HepG2 (cell line): Measurements from ENCODE around the gene FAM43B. TPM values are rescaled to one million over a fixed set of nuclear protein-coding genes. Genes with fewer than 3 reads are reported as not detected.

Source experiments
- EZH2 ChIP-seq: conservative IDR thresholded peaks from 2 replicates; pipeline ENCODE4 v1.6.1; 2012; ENCODE audit warnings: mild to moderate bottlenecking, low read depth, low read length, moderate library complexity
- HNRNPK ChIP-seq: fragments of 200-400 bp; formaldehyde crosslinking; IDR thresholded peaks from 2 replicates; pipeline ENCODE4 v1.6.1; 2018; ENCODE audit warnings: low read length, low read depth, moderate library complexity, mild to moderate bottlenecking; ENCODE audit not compliant: poor library complexity, severe bottlenecking
- JUN ChIP-seq: sonication (generic); formaldehyde crosslinking; IDR thresholded peaks from 2 replicates; pipeline ENCODE4 v1.4.0; 2020; ENCODE audit warnings: mild to moderate bottlenecking, missing genetic modification reagents
- MLX ChIP-seq: IDR thresholded peaks from 2 replicates; pipeline ENCODE4 v1.6.1; 2016
- MLXIP ChIP-seq: sonication (generic); formaldehyde crosslinking; IDR thresholded peaks from 2 replicates; pipeline ENCODE4 v1.9.0; 2021; ENCODE audit warnings: missing genetic modification reagents, borderline replicate concordance
- MXD1 ChIP-seq: sonication (generic); formaldehyde crosslinking; IDR thresholded peaks from 2 replicates; pipeline ENCODE4 v1.4.0; 2020; ENCODE audit warnings: mild to moderate bottlenecking, missing genetic modification reagents
- POGK ChIP-seq: sonication (generic); formaldehyde crosslinking; conservative IDR thresholded peaks from 2 replicates; pipeline ENCODE4 v1.8.0; 2022; ENCODE audit warnings: mild to moderate bottlenecking, moderate library complexity, missing genetic modification reagents
- REL ChIP-seq: sonication (generic); formaldehyde crosslinking; conservative IDR thresholded peaks from 2 replicates; pipeline ENCODE4 v1.8.0; 2022; ENCODE audit warnings: mild to moderate bottlenecking, missing genetic modification reagents, moderate library complexity
- TAF15 ChIP-seq: fragments of 200-400 bp; formaldehyde crosslinking; IDR thresholded peaks from one replicate; pipeline ENCODE4 v1.6.1; 2018; ENCODE audit warnings: mild to moderate bottlenecking, low read depth, low read length; ENCODE audit not compliant: poor library complexity, severe bottlenecking
- ZBTB26 ChIP-seq: IDR thresholded peaks from 2 replicates; pipeline ENCODE4 v1.6.1; 2016; ENCODE audit warnings: missing compliant biosample characterization, missing genetic modification reagents, borderline replicate concordance
- ZNF687 ChIP-seq: sonication (generic); formaldehyde crosslinking; IDR thresholded peaks from 2 replicates; pipeline ENCODE4 v1.5.1; 2020; ENCODE audit warnings: mild to moderate bottlenecking, missing genetic modification reagents, moderate library complexity
- ZSCAN25 ChIP-seq: sonication (generic); formaldehyde crosslinking; IDR thresholded peaks from 2 replicates; pipeline ENCODE4 v1.8.0; 2022; ENCODE audit warnings: mild to moderate bottlenecking, missing genetic modification reagents
- polyA plus RNA-seq, 8 experiments: library from polyadenylated mRNA; depleted of rRNA in 3 of 8; stranded (reverse) in 7 of 8; unstranded in 1 of 8; fragments of >200 nt; fragmentation: Illumina TruSeq in 4 of 8; extraction: Trizol in 4 of 8; gene quantifications; 2 replicates each; pipeline versions ENCODE4 v1.2.1 to v1.2.3, GENCODE V29; 2011 to 2016; ENCODE audit warnings: low read depth in 4 of 8, missing spikeins in 1 of 8, mixed read lengths in 1 of 8; ENCODE audit not compliant: insufficient read depth in 1 of 8
- total RNA-seq, 5 experiments: library from RNA; depleted of rRNA; stranded (reverse); fragments of >200 nt; fragmentation: Illumina TruSeq; extraction: Trizol; gene quantifications; 2 replicates each; pipeline ENCODE4 v1.2.3, GENCODE V29; 2016; ENCODE audit warnings: low read depth in 1 of 5

FAM43B gene
- total and polyA plus RNA-seq, 2 of the 13 experiments (the other 11 are each of a cell fraction or from before 2014, with no cell fraction given), result 0.63 to 3.7 TPM

- TF ChIP-seq MLXIP (CRISPR knock-in tag) (0 out of 2 replicates have a peak, but pooled peaks have one; percentile 36), TAF15 (peak; percentile 8), JUN (no peak), MLX (no peak), ZBTB26 (CRISPR knock-in tag) (peak; percentile 59; the same call in 1 of the 2 replicates), POGK (CRISPR knock-in tag) (peak; percentile 64), ZNF687 (CRISPR knock-in tag) (peak; percentile 69), HNRNPK (peak; percentile 73), REL (CRISPR knock-in tag) (no peak), MXD1 (peak; percentile 57; the same call in 1 of the 2 replicates), EZH2 (no peak), ZSCAN25 (CRISPR knock-in tag) (peak; percentile 90)
- TF ChIP-seq, all 625 proteins: peak for 204
These were observed at the start of gene FAM43B (continued) for GRCh38 chr1:20551945-20552727.
